Endothelial cell (in vitro differentiated cells): ENCODE measurements around the gene DOCK4. TPM values are rescaled to one million over a fixed set of nuclear protein-coding genes. Genes with fewer than 3 reads are reported as not detected.

ENCODE experiments used
- DNase-seq: peaks from one replicate; pipeline ENCODE4 v3.0.0; 2021; ENCODE audit warnings: low spot score
- H3K27ac Mint-ChIP-seq: one replicate; pipeline ENCODE4 v1.8.0; 2021; ENCODE audit warnings: mixed read lengths, inconsistent platforms; ENCODE audit not compliant: unreplicated experiment
- H3K27me3 Mint-ChIP-seq: one replicate; pipeline ENCODE4 v1.8.0; 2021; ENCODE audit warnings: mild to moderate bottlenecking, moderate library complexity, mixed read lengths, inconsistent platforms; ENCODE audit not compliant: unreplicated experiment
- H3K36me3 Mint-ChIP-seq: one replicate; pipeline ENCODE4 v1.8.0; 2021; ENCODE audit warnings: mild to moderate bottlenecking, low read depth, mixed read lengths, inconsistent platforms; ENCODE audit not compliant: unreplicated experiment
- H3K4me1 Mint-ChIP-seq: one replicate; pipeline ENCODE4 v1.8.0; 2021; ENCODE audit warnings: mild to moderate bottlenecking, mixed read lengths, inconsistent platforms; ENCODE audit not compliant: unreplicated experiment
- H3K4me3 Mint-ChIP-seq: one replicate; pipeline ENCODE4 v1.8.0; 2021; ENCODE audit warnings: mild to moderate bottlenecking, mixed read lengths, inconsistent platforms; ENCODE audit not compliant: unreplicated experiment
- H3K9me3 Mint-ChIP-seq: one replicate; pipeline ENCODE4 v1.8.0; 2021; ENCODE audit warnings: mixed read lengths, inconsistent platforms; ENCODE audit not compliant: unreplicated experiment
- CTCF ChIP-seq: fragments of 200-600 bp; sonication (generic); IDR thresholded peaks from one replicate; pipeline ENCODE4 v1.5.0; 2021; ENCODE audit warnings: antibody characterized with exemption; ENCODE audit not compliant: unreplicated experiment
- total RNA-seq: library from RNA; stranded (reverse); fragmentation: NEBNext Ultra II Directional; extraction: Animal tissue kit (Norgen Biotek cat#: 25700); gene quantifications from one replicate; pipeline ENCODE4 v1.2.1, GENCODE V29; 2021; ENCODE audit not compliant: unreplicated experiment

DOCK4 gene
- total RNA-seq, 1 donor from 2014 or later = 99.2 TPM

- Mint-ChIP-seq H3K9me3 (no peaks in the 10 kb centered on the region), H3K4me1 (no peaks in the 10 kb centered on the region), H3K4me3 (peak overlapping the region; percentile 38), H3K27ac (no peak overlapping the region), H3K27me3 (peaks cover 2% of the 10 kb centered on the region), H3K36me3 (peaks cover 52% of the 10 kb centered on the region)
- no peak for DNase-seq
- TF ChIP-seq CTCF = no peak
Observed at GRCh38 chr7:111772716-111773115, 433.5 kb downstream of the DOCK4 start.

GRCh38 chr7:111771638-111772037, 434.6 kb downstream of the DOCK4 start:
- no peaks in the 10 kb centered on the region for H3K9me3 Mint-ChIP-seq

GRCh38 chr7:111770116-111770515, 436.1 kb downstream of the DOCK4 start:
- TF ChIP-seq CTCF = no peak
- Mint-ChIP-seq H3K9me3 (no peaks in the 10 kb centered on the region), H3K36me3 (peaks cover 43% of the 10 kb centered on the region), H3K27ac (no peak overlapping the region), H3K4me1 (no peaks in the 10 kb centered on the region), H3K27me3 (peaks cover 2% of the 10 kb centered on the region), H3K4me3 (no peak overlapping the region)
- no peak for DNase-seq

More at GRCh38 chr7:111771638-111772037, 434.6 kb downstream of the DOCK4 start:
- H3K27ac Mint-ChIP-seq = no peak overlapping the region
- no peaks in the 10 kb centered on the region for H3K4me1 Mint-ChIP-seq
- no peak for DNase-seq
- TF ChIP-seq CTCF = no peak
- H3K4me3 Mint-ChIP-seq = no peak overlapping the region
- H3K27me3 Mint-ChIP-seq = peaks cover 2% of the 10 kb centered on the region
- peaks cover 49% of the 10 kb centered on the region for H3K36me3 Mint-ChIP-seq

- Mint-ChIP-seq H3K9me3 (no peaks in the 10 kb centered on the region), H3K27ac (no peak overlapping the region), H3K27me3 (no peaks in the 10 kb centered on the region), H3K4me3 (no peak overlapping the region), H3K36me3 (peaks cover 26% of the 10 kb centered on the region), H3K4me1 (no peaks in the 10 kb centered on the region)
- TF ChIP-seq CTCF = no peak
- no peak for DNase-seq
Observed at GRCh38 chr7:111765751-111766643, 440.2 kb downstream of the DOCK4 start.

GRCh38 chr7:111763221-111763801, 442.9 kb downstream of the DOCK4 start:
- H3K4me1 Mint-ChIP-seq = peaks cover 4% of the 10 kb centered on the region
- H3K27ac Mint-ChIP-seq = no peak overlapping the region
- no peak overlapping the region for H3K4me3 Mint-ChIP-seq
- TF ChIP-seq CTCF = peak; percentile 64
- no peaks in the 10 kb centered on the region for H3K9me3 Mint-ChIP-seq
- DNase-seq = peak; percentile 36
- H3K27me3 Mint-ChIP-seq = peaks cover 3% of the 10 kb centered on the region
- peaks cover 25% of the 10 kb centered on the region for H3K36me3 Mint-ChIP-seq
